ENCODE measurements around the gene RTN3.

The RTN3 gene

DNA sequence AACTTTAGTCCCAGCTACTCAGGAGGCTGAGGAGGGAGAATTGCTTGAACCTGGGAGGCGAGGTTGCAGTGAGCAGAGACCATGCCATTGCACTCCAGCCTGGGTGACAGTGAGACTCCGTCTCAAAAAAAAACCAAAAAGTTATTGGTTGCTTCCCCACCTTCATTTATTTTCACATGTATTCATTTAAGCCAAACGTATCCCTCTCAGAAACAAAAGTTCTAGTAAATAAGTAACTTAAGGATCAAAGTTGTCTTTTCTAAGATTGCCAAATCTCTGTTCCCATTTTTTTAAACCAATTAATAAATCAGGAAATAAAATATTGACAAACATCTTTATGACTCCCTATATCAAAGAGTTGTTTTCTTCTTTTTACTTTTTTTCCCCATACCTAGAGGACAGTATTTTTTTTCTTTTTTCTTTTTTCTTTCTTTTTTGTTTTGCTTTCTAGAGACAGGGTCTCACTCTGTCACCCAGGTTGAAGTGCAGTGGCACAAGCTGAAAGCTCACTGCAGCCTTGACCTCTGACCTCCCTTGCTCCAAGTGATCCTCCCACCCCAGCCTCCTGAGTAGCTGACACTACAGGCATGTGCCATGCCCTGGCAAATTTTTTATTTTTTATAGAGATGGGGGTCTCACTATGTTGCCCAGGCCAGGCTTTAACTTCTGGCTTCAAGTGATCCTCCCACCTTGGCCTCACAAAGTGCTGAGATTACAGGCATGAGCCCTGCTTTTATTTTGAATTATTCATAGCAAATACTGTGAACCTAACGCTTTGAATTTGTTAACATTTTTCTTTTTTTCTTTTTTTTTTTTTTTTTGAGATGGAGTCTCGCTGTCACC lies 75.8 kb downstream of the RTN3 start:
- TF ChIP-seq, protein P1, sequence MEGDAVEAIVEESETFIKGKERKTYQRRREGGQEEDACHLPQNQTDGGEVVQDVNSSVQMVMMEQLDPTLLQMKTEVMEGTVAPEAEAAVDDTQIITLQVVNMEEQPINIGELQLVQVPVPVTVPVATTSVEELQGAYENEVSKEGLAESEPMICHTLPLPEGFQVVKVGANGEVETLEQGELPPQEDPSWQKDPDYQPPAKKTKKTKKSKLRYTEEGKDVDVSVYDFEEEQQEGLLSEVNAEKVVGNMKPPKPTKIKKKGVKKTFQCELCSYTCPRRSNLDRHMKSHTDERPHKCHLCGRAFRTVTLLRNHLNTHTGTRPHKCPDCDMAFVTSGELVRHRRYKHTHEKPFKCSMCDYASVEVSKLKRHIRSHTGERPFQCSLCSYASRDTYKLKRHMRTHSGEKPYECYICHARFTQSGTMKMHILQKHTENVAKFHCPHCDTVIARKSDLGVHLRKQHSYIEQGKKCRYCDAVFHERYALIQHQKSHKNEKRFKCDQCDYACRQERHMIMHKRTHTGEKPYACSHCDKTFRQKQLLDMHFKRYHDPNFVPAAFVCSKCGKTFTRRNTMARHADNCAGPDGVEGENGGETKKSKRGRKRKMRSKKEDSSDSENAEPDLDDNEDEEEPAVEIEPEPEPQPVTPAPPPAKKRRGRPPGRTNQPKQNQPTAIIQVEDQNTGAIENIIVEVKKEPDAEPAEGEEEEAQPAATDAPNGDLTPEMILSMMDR (IDR thresholded peaks at IDR 0.05; ENCODE audit: insufficient read depth, low read length, poor library complexity, severe bottlenecking): no peak
- H3K27me3 ChIP-seq (replicated peaks; ENCODE audit: control insufficient read depth, insufficient read depth, low read length): no peaks in the 10 kb centered on the region
- DNase-seq (ENCODE audit: extremely low read depth, insufficient read length): no peak
- peaks cover 1% of the 10 kb centered on the region; the same call in 1 of the 2 replicates for H3K36me3 ChIP-seq (ENCODE audit: control insufficient read depth, insufficient read depth, low read length)
- H3K4me3 ChIP-seq (replicated peaks; ENCODE audit: low read depth, low read length): no peak overlapping the region

- no peak overlapping the region for H3K4me3 ChIP-seq (replicated peaks; ENCODE audit: low read depth, low read length)
- no peak for DNase-seq (ENCODE audit: extremely low read depth, insufficient read length)
- peaks cover 1% of the 10 kb centered on the region for H3K36me3 ChIP-seq (ENCODE audit: control insufficient read depth, insufficient read depth, low read length)
- TF ChIP-seq, protein P1 (IDR thresholded peaks at IDR 0.05; ENCODE audit: insufficient read depth, low read length, poor library complexity, severe bottlenecking): no peak
- H3K27me3 ChIP-seq (replicated peaks; ENCODE audit: control insufficient read depth, insufficient read depth, low read length): no peaks in the 10 kb centered on the region
Observed at GRCh38 chr11:63760487-63761079, 79.3 kb downstream of the RTN3 start.

GRCh38 chr11:63761188-63761587 lies 79.9 kb downstream of the RTN3 start:
- DNase-seq (ENCODE audit: extremely low read depth, insufficient read length): no peak
- TF ChIP-seq, protein P1 (IDR thresholded peaks at IDR 0.05; ENCODE audit: insufficient read depth, low read length, poor library complexity, severe bottlenecking): no peak
- no peak overlapping the region for H3K4me3 ChIP-seq (replicated peaks; ENCODE audit: low read depth, low read length)
- no peaks in the 10 kb centered on the region for H3K27me3 ChIP-seq (replicated peaks; ENCODE audit: control insufficient read depth, insufficient read depth, low read length)
- H3K36me3 ChIP-seq (ENCODE audit: control insufficient read depth, insufficient read depth, low read length): peaks cover 1% of the 10 kb centered on the region

DNA sequence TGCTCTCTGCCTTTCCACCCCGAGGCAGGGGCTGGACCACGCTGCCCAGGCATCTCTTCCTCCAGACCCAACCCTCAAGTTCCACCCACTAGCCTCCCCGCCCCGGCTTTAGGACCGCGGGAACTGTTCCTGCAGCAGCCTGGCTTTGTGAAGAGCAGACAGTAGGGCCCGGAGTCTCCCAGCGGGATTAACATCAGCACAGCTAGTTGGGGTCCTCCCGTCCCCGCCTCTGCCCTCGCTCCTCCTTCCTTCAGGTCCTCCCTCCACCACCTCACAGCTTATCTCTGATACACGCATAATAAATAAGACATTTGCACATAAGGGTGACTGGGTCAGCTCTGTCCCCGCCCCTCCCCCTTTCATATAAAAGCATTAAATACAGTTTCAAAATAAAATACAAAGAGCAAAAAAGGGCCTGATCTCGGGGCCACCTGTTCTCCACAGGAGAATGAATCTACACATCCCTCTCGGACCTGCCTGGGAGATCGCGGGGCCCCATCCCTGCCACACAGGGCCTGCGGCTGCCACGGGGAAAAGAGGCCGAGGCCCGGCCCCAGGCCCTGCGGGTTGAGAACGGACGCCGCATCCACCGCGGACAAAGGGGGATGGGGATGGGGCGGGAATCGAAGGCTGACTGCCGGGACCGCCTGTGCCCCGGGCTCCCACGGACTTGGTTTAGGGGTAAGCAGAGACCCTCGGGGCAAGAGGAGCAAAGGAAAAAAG lies 80.8 kb downstream of the RTN3 start:
- H3K4me3 ChIP-seq (replicated peaks; ENCODE audit: low read depth, low read length): no peak overlapping the region
- H3K36me3 ChIP-seq (ENCODE audit: control insufficient read depth, insufficient read depth, low read length): peaks cover 1% of the 10 kb centered on the region
- no peaks in the 10 kb centered on the region for H3K27me3 ChIP-seq (replicated peaks; ENCODE audit: control insufficient read depth, insufficient read depth, low read length)
- peak; percentile 9 for DNase-seq (ENCODE audit: extremely low read depth, insufficient read length)
- TF ChIP-seq, protein P1 (IDR thresholded peaks at IDR 0.05; ENCODE audit: insufficient read depth, low read length, poor library complexity, severe bottlenecking): no peak

- peaks cover 1% of the 10 kb centered on the region for H3K36me3 ChIP-seq (ENCODE audit: control insufficient read depth, insufficient read depth, low read length)
- TF ChIP-seq, protein P1 (IDR thresholded peaks at IDR 0.05; ENCODE audit: insufficient read depth, low read length, poor library complexity, severe bottlenecking): no peak
- no peak overlapping the region for H3K4me3 ChIP-seq (replicated peaks; ENCODE audit: low read depth, low read length)
- no peaks in the 10 kb centered on the region for H3K27me3 ChIP-seq (replicated peaks; ENCODE audit: control insufficient read depth, insufficient read depth, low read length)
- peak; percentile 9 for DNase-seq (ENCODE audit: extremely low read depth, insufficient read length)
Observed at GRCh38 chr11:63762654-63763495, 81.6 kb downstream of the RTN3 start.

Measured in GM06990 (cell line).